GM21360 (cell line): ENCODE data around the gene SEC24B.

ENCODE experiments used
- ATAC-seq: cut with Tn5 transposase; IDR thresholded peaks from one replicate; pipeline ENCODE4 v1.9.1; 2021; ENCODE audit warnings: mild to moderate bottlenecking, moderate library complexity; ENCODE audit not compliant: unreplicated experiment

Gene SEC24B

GRCh38 chr4:109433205-109434006, at the start of gene SEC24B:
TSS of gene SEC24B (plus strand) at chr4:109433815. CDS start at chr4:109433870, 55 bp downstream.
- peak; percentile 87 for ATAC-seq

DNA sequence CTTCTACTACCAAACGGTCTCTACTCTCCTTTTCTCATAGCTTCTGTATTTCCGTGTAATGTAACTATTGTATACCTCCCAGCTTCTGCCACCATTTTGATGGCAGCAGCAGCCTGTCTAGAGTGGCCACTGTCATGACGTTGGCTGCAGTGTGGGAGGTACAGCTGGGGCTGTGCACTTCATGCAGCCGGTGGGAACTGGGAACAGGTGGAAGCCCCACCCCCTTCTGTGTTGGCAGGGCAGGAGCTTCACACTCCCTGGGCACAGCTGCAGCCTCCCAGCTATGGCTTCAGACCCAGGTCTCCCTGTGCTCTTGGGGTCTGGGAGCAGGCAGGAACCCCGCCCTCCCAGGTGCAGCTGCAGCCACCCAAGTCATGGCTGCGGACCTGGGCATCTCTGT, 49.8 kb upstream of the SEC24B start:
- ATAC-seq: no peak

DNA sequence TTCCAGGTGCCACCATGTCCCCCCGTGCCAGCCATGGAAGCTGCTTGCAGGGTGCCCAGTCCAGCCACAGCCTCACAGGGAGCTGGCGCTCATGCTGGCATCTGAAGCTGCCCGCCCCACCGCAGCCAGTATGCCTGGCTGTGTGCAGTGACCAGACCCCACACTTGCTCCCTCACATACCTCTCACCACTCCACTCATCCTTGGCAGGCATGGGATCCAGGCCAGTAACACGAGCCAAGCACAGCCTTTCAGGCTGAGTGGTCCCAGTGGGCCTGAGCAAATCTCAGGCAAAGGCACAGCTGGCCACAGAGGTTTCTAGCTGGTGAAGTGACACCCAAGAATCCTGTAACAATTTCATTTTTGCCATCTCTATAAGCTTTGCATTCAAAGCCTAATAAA, 48.4 kb upstream of the SEC24B start:
- no peak for ATAC-seq

DNA sequence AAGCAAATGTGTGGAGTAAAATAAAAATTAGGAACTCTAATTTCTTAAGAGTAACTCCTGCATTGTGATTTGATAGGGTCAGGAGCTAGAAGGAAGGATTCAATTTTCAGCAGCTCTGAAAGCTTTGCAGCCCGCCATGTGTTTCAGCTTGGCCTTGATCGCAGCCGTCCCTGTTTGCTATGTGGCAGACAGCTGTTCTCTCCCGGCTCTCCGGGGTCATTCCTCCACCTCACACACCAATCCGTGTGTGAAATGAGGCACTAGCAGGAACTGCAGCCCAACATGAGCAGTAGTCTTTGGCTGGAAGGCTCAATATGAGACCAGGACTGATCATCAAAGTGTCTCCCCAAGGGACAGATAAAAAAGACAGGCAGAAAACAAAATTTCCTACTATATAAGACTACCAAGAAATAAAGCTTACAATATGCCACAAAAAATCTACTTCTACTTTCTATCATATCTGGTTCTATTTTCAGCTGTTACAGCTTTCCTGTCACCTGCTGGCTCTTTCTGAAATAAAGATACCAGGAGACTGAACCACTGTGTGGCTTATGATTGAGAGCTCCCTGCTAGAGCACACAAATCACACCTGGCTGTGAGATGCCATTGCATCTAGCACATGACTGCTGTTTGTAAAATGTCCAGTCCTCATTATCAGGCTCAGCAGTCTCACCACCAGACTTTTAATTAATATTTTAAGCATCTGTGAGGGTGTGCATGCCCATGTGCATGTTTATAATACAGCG, 44.1 kb upstream of the SEC24B start:
- peak; percentile 69 for ATAC-seq

DNA sequence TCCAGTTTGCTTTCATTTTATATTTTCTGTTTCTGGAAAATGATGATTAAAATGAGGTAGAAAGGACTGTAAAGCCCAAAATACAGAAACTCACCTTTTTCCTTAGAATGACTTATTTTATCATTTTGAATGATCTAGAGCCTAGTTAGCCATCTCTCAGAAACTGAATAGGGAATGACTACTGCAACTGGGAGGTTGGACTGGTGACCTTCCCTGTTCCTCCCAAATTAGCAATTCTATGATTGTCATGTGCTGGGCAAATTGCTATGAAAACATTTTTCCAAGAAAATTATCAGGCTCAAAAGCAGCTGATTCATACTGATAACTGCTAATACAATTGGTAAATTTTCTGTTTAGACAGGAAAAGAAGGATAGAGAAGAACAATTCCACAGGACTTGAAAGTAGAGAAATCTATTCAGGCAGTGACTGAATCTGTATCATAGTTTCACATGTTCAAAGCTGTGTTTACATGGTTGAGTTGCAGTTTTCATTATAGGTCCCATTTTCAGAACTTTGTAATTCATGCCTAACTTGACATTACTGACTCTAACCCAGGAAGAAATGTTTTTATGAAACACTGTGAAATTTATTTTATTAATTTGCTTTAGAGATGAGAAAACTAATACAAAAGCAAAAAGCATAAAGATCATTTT, 43.4 kb upstream of the SEC24B start:
- peak; percentile 53 for ATAC-seq

- ATAC-seq: no peak
Measured at GRCh38 chr4:109395694-109396093, 37.9 kb upstream of the SEC24B start.

DNA sequence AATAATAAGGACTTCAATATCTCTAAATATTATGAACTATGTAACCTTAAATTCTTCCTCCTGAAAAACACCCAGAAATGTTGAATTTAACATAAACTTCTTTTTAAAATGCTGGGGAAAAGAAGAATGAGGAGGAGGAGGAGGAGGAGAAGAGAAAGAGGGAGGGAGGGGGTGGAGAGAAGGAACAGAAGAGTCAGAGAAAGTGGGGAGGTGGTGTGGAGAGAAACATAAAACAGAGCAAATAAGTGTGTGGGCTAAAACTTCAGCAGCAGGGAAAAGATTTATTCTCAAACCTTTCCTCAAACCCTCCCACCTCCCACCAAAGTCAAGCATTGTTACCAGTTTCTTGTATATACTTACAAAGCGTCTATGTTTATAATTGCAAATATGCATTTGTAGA, 34.7 kb upstream of the SEC24B start:
- no peak for ATAC-seq

- ATAC-seq: peak; percentile 82
Measured at GRCh38 chr4:109406337-109406931, 27.2 kb upstream of the SEC24B start.

DNA sequence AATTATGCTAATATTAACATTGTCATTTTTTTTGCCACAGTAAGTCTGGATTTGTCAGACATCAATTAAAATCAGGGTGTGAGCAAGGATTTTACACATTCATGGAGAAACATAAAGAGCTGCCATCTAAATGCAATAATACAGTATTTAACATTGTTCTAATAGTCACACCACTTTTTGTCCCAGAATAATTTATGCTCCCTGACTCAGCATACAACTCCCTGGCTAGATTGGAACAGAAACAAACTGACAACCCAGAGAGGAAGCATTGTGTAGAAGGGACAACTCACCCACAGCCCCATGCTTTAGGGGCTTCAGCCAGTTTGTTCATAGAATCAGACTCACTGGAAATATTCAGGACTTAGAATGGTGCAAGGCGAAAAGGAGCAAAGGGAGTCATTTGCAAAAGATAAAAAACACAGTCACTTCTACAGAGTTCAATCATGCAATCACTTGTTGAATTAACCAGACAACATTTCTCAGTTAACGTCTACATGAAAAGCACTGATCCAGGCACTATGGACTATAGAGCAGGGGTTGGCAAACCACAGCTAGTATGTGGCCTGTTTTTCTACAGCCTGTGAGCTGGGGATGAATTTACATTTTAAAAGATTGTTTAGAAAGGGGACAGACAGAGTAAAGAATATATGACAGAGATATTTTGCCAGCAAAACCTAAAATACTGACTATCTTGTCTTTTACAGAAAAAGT, 26.4 kb upstream of the SEC24B start:
- no peak for ATAC-seq

DNA sequence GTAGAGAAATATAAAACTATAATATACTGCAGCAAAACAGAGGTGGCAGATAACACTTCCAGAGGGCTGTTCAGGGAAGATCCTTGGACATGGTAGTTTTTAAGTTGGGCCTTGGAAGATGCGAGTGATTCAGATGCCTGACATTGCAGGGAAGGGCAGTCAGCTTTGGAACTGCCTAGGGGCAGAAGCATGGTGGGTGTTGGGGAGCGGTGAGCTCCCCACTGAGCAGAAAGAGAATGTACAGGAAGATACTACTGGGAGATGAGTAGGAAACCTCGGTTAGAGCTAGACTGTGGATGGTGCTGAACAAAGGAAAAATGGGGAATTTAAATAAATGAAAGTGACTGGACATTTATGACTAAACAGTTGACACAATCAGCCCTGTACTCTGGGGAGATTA, 24.9 kb upstream of the SEC24B start:
- ATAC-seq: no peak

DNA sequence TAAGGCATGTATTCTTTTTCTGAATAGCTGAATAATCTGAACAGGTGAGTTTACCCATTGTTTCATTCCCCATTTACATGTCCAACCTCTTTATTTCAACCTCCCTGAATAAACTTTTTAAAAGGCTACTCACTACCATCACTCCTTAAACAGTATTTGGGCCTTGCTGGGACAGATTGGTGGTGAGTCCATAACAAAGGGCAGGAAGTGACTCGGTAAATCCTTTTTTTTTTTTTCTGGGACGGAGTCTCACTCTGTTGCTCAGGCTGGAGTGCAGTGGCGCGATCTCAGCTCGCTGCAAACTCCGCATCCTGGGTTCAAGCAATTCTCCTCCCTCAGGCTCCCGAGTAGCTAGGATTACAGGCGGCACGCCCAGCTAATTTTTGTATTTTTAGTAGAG, 23.4 kb upstream of the SEC24B start:
- no peak for ATAC-seq

DNA sequence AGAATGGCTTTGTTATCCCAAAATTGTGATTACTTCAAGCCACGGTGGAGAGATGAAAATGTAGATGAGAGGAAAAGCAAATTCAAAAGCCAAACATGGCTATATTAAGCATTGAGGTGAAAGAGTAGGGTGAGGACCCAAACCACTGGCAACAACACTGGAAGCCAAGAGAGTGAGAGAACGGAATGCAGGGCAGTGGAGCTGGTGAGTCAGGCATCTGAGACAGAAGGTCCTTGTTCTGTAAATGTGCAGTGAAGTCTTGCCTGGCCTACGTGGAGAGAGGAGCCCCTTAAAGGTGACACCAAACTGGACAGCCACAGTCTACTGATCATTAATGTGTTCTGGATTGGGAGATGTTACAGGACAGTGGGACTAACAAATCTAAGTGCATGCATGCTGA, 22.8 kb upstream of the SEC24B start:
- no peak for ATAC-seq

GRCh38 chr4:109411964-109412363, 21.7 kb upstream of the SEC24B start:
- ATAC-seq: no peak

DNA sequence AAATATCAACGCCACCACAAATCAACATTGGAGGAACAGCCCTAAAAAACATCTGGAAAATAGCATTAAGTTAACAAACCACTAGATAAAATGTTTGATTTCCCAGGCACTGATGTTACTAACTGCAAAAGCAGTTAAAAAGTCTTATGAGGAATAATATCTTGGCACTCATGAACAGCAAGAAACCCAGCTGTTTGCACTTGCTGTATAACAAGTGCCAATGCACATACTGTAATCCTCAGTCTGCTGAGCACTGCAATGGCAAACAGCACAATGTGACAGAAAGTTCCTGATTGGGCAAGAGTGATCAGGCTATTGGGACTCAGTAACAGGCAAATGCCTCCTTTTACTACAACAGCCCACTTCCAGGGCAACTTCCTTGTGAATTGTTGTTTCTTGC, 20.8 kb upstream of the SEC24B start:
- no peak for ATAC-seq

- no peak for ATAC-seq
Measured at GRCh38 chr4:109414938-109415337, 18.7 kb upstream of the SEC24B start.

DNA sequence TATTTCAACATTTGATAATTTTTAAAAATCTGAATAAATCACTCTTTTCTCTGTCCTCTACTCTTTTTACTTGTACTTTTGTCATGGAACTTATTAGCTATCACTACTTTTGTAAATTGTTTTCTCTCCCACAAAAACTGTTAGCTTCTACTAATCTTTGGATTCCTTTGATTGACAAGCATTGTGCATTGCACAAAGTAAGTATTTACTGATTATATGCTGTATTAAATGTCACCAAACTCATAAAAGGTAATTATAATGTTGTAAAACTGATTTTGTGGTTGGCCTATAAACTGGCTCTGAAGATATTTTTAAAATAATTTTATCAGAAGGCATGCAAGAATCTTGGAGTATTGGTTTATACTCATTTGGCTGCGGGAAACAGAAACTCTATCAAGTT, 15.0 kb upstream of the SEC24B start:
- ATAC-seq: no peak

DNA sequence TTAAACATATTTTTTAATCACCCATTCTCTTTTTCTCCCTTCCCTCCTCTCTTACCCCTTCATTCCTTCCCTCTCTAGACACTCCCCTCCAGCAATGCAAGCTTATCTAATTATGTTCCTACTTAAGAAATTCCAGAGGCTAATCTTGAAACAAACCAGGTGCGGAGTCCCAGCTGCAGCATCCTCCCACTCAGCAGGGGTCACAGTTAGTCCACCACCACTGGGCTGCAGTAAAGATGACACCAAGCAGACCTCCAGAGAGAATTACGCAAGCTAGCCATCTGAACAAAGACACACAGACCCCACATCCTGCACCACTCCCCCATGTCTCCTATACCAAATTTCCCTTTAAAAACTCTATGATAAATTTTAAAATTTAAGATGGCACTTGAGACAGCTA, 13.9 kb upstream of the SEC24B start:
- ATAC-seq: no peak

GRCh38 chr4:109424093-109424841, 9.3 kb upstream of the SEC24B start:
- ATAC-seq: no peak

GRCh38 chr4:109425405-109425804, 8.2 kb upstream of the SEC24B start:
- no peak for ATAC-seq

GRCh38 chr4:109429545-109429944, 4.1 kb upstream of the SEC24B start:
- no peak for ATAC-seq
